ENCODE data around the gene GALNT16.

GRCh38 chr14:69267492-69267891 is 7.5 kb downstream of the GALNT16 start:
- TF ChIP-seq CTCF (IDR thresholded peaks at IDR 0.05): no peak
- no peak for TF ChIP-seq POLR2A (IDR thresholded peaks at IDR 0.05)
